ENCODE results near the gene PIK3CA. TPM values are rescaled to one million over a fixed set of nuclear protein-coding genes. Genes with fewer than 3 reads are reported as not detected.

PIK3CA gene
- total RNA-seq, 1 experiment from 2014 or later, result 13.4 TPM

GRCh38 chr3:179286331-179286730 is 138.2 kb downstream of the PIK3CA start:
- Histone ChIP-seq H3K79me2 (ENCODE audit: low read length) (no peaks in the 10 kb centered on the region), H3K27me3 (ENCODE audit: low read length) (no peaks in the 10 kb centered on the region), H3K36me3 (ENCODE audit: low read depth, low read length) (no peaks in the 10 kb centered on the region), H2AFZ (ENCODE audit: low read length) (no peak overlapping the region), H3K9me2 (replicated peaks; ENCODE audit: low read length) (no peaks in the 10 kb centered on the region), H3K4me2 (ENCODE audit: low read length) (no peak overlapping the region), H3K9me3 (ENCODE audit: low read length) (no peaks in the 10 kb centered on the region), H4K20me1 (ENCODE audit: low read length) (no peaks in the 10 kb centered on the region), H3F3A (ENCODE audit: low read length, unreplicated experiment) (no peaks in the 10 kb centered on the region), H3K27ac (ENCODE audit: low read length) (no peak overlapping the region), H3K4me1 (ENCODE audit: insufficient read depth, low read length) (no peaks in the 10 kb centered on the region), H3K9ac (ENCODE audit: low read length) (no peak overlapping the region), H3K4me3 (ENCODE audit: low read length) (no peak overlapping the region)
- no peak for ATAC-seq
- ChIA-PET POLR2A (ENCODE audit: unreplicated experiment) (no interaction called here), CTCF (no interaction called here)
- no TSS peak for BruUV-seq (replicated peaks)
- intact Hi-C loops (cut with micrococcal nuclease), result no loop called here
- TF ChIP-seq CTCF (conservative IDR thresholded peaks at IDR 0.05; ENCODE audit: low read depth, low read length) (no peak), EZH2phosphoT487 (IDR thresholded peaks at IDR 0.05; ENCODE audit: borderline replicate concordance, low read length) (no peak), EZH2 (IDR thresholded peaks at IDR 0.05; ENCODE audit: low read length, unreplicated experiment) (no peak)
- no peak for DNase-seq

GRCh38 chr3:179288845-179289244 is 140.7 kb downstream of the PIK3CA start:
- Histone ChIP-seq H2AFZ (ENCODE audit: low read length) (no peak overlapping the region), H3K27ac (ENCODE audit: low read length) (no peak overlapping the region), H3K4me2 (ENCODE audit: low read length) (no peak overlapping the region), H3K9me2 (replicated peaks; ENCODE audit: low read length) (no peaks in the 10 kb centered on the region), H3K27me3 (ENCODE audit: low read length) (no peaks in the 10 kb centered on the region), H3F3A (ENCODE audit: low read length, unreplicated experiment) (no peaks in the 10 kb centered on the region), H4K20me1 (ENCODE audit: low read length) (no peaks in the 10 kb centered on the region), H3K4me3 (ENCODE audit: low read length) (no peak overlapping the region), H3K36me3 (ENCODE audit: low read depth, low read length) (no peaks in the 10 kb centered on the region), H3K4me1 (ENCODE audit: insufficient read depth, low read length) (no peaks in the 10 kb centered on the region), H3K9me3 (ENCODE audit: low read length) (no peaks in the 10 kb centered on the region), H3K79me2 (ENCODE audit: low read length) (no peaks in the 10 kb centered on the region), H3K9ac (ENCODE audit: low read length) (no peak overlapping the region)
- DNase-seq (no peak), ATAC-seq (no peak)
- intact Hi-C loops (cut with micrococcal nuclease), result no loop called here
- CTCF ChIA-PET, result interaction anchor here (0.6 kb wide), 1 partner anchor 26 kb away, joined by 3 read pairs; no protein-coding TSS in a partner anchor
- BruUV-seq (replicated peaks), result no TSS peak
- POLR2A ChIA-PET (ENCODE audit: unreplicated experiment), result no interaction called here
- TF ChIP-seq EZH2 (IDR thresholded peaks at IDR 0.05; ENCODE audit: low read length, unreplicated experiment) (no peak), EZH2phosphoT487 (IDR thresholded peaks at IDR 0.05; ENCODE audit: borderline replicate concordance, low read length) (no peak), CTCF (conservative IDR thresholded peaks at IDR 0.05; ENCODE audit: low read depth, low read length) (no peak)

- CTCF ChIA-PET, result no interaction called here
- no peak overlapping the region for H3K4me2 ChIP-seq (ENCODE audit: low read length)
Measured at GRCh38 chr3:179289295-179289694, 141.1 kb downstream of the PIK3CA start.

More at GRCh38 chr3:179289295-179289694, 141.1 kb downstream of the PIK3CA start:
- Histone ChIP-seq H3K79me2 (ENCODE audit: low read length) (no peaks in the 10 kb centered on the region), H3K36me3 (ENCODE audit: low read depth, low read length) (no peaks in the 10 kb centered on the region), H4K20me1 (ENCODE audit: low read length) (no peaks in the 10 kb centered on the region), H3K27ac (ENCODE audit: low read length) (no peak overlapping the region), H3K9me2 (replicated peaks; ENCODE audit: low read length) (no peaks in the 10 kb centered on the region), H2AFZ (ENCODE audit: low read length) (no peak overlapping the region), H3K4me1 (ENCODE audit: insufficient read depth, low read length) (no peaks in the 10 kb centered on the region), H3K4me3 (ENCODE audit: low read length) (no peak overlapping the region), H3K9me3 (ENCODE audit: low read length) (no peaks in the 10 kb centered on the region), H3K9ac (ENCODE audit: low read length) (no peak overlapping the region), H3K27me3 (ENCODE audit: low read length) (no peaks in the 10 kb centered on the region), H3F3A (ENCODE audit: low read length, unreplicated experiment) (no peaks in the 10 kb centered on the region)
- no TSS peak for BruUV-seq (replicated peaks)
- ATAC-seq (no peak), DNase-seq (no peak)
- intact Hi-C loops (cut with micrococcal nuclease), result no loop called here
- POLR2A ChIA-PET (ENCODE audit: unreplicated experiment), result no interaction called here
- TF ChIP-seq EZH2 (IDR thresholded peaks at IDR 0.05; ENCODE audit: low read length, unreplicated experiment) (no peak), CTCF (conservative IDR thresholded peaks at IDR 0.05; ENCODE audit: low read depth, low read length) (no peak), EZH2phosphoT487 (IDR thresholded peaks at IDR 0.05; ENCODE audit: borderline replicate concordance, low read length) (no peak)

Other genes starting within 250 kb of the PIK3CA start
- 2.0 and 2.9 TPM in 2 replicates for gene ZMAT3, start 76.5 kb upstream of the PIK3CA start, total RNA-seq (2014; rRNA removed)
- gene KCNMB3, start 102.8 kb downstream of the PIK3CA start, total RNA-seq (2014; rRNA removed), result 1.2 and 2.3 TPM in 2 replicates
- 52.5 and 60.4 TPM in 2 replicates for gene ZNF639, start 174.7 kb downstream of the PIK3CA start, total RNA-seq (2014; rRNA removed)
- gene MFN1, start 199.4 kb downstream of the PIK3CA start, total RNA-seq (2014; rRNA removed), result 41.2 and 42.8 TPM in 2 replicates